Fibroblast of pulmonary artery (primary cell): ENCODE measurements around the gene PRKAR2A.
A peak's percentile ranks its signal among the peaks of the same experiment; 100 is the strongest.

Source experiments
- DNase-seq: peaks from one replicate; pipeline ENCODE4 v3.0.0-alpha.2; 2010; ENCODE audit warnings: low read depth
- H3K4me3 ChIP-seq: replicated peaks from 2 replicates; pipeline ENCODE4 v1.5.1; 2011; ENCODE audit warnings: low read depth, mild to moderate bottlenecking, control low read depth, low read length, moderate library complexity
- TF ChIP-seq, protein P1 (sequence below): IDR thresholded peaks from 2 replicates; pipeline ENCODE4 v1.5.1; 2011; ENCODE audit warnings: mild to moderate bottlenecking, control low read depth, low read length, inconsistent platforms; ENCODE audit errors: missing control alignments

The PRKAR2A gene

DNA sequence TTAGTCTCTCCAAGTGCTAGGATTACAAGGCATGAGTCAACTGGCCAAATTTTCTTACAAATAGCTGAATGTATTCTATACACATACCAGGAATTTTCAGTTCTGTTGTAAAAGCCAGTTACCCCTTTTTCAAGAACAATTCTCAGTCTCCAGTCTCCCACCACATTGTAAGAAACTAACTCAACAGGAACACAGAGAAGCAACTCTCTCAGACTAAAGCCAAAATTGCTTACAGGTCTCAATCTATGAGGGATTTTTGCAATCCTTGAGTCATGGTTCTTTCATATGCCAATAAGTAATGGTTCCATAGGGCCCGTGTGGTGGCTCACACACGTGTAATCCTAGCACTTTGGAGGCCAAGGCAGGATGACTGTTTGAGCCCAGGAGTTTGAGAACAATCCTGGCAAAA lies 139.2 kb downstream of the PRKAR2A start:
- DNase-seq = peak; percentile 36

DNA sequence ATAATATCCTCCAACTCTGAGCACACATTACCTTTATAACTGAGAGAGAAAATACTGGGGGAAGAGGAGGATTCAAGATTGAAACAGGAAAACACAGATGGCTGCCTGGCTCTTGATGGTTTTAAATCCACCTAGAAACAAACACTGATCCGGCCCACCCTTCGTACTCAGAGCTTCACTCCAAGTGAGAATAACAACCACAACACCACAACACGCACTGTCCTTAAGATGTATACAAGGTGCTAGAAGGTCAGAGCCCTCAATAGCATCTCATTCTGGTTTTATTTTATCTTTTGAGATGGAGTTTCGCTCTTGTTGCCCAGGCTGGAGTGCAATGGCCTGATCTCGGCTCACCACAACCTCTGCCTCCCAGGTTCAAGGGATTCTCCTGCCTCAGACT lies 140.5 kb downstream of the PRKAR2A start:
- TF ChIP-seq, protein P1, sequence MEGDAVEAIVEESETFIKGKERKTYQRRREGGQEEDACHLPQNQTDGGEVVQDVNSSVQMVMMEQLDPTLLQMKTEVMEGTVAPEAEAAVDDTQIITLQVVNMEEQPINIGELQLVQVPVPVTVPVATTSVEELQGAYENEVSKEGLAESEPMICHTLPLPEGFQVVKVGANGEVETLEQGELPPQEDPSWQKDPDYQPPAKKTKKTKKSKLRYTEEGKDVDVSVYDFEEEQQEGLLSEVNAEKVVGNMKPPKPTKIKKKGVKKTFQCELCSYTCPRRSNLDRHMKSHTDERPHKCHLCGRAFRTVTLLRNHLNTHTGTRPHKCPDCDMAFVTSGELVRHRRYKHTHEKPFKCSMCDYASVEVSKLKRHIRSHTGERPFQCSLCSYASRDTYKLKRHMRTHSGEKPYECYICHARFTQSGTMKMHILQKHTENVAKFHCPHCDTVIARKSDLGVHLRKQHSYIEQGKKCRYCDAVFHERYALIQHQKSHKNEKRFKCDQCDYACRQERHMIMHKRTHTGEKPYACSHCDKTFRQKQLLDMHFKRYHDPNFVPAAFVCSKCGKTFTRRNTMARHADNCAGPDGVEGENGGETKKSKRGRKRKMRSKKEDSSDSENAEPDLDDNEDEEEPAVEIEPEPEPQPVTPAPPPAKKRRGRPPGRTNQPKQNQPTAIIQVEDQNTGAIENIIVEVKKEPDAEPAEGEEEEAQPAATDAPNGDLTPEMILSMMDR = no peak
- DNase-seq = no peak
- no peak overlapping the region for H3K4me3 ChIP-seq

More for the DNA sequence above, 139.2 kb downstream of the PRKAR2A start:
- H3K4me3 ChIP-seq = no peak overlapping the region
- TF ChIP-seq, protein P1 = no peak

DNA sequence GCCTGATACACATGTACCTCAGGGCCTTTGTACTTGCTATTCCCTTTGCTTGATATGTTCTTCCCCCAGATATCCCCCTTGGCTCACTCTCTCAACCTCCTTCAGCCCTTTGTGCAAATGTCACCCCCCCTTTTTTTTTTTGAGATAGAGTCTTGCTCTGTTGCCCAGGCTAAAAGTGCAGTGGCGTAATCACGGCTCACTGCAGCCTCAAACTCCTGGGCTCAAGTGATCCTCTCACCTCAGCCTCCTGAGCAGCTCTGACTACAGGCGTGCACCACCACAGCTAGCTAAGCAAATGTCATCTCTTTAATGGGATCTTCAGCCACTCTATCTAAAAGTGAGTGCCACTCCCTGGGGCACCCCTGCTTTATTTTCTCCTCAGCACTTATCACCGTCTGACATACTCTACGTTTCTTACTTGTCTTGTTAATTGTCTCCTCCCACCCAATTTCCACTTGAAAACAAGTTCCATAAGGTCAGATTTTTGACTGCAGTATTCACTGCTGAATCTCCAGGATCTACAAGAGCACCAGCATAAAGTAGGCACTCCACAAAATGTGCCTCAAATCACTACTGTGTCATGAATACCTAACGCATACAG lies 145.3 kb downstream of the PRKAR2A start:
- TF ChIP-seq, protein P1 = no peak
- no peak for DNase-seq
- no peak overlapping the region for H3K4me3 ChIP-seq

DNA sequence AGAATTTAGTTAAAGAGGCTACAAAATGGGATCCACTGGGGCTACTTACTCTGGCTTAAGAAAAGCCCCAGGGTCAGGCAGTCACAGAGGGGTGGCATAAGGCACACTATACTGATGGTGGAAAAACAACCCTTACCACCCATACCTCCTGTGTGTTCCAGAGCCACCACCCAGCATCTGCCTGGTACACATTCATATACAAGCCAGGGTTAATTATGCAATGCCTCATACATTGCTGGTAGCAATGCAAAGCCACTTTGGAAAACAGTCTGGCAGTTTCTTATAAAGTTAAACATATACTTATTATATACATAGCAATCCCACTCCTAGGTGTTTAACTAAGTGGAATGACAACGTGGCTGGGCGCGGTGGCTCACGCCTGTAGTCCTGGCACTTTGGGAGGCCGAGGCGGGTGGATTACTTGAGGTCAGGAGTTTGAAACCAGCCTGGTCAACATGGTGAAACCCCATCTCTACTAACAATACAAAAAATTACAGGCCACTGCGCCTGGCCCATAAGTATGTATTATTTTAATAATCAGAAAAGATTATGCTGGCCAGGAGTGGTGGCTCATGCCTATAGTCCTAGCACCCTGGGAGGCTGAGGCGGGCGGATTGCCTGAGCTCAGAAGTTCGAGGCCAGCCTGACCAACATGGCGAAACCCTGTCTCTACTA lies 146.8 kb downstream of the PRKAR2A start:
- TF ChIP-seq, protein P1 = no peak
- DNase-seq = no peak
- H3K4me3 ChIP-seq = no peak overlapping the region

DNA sequence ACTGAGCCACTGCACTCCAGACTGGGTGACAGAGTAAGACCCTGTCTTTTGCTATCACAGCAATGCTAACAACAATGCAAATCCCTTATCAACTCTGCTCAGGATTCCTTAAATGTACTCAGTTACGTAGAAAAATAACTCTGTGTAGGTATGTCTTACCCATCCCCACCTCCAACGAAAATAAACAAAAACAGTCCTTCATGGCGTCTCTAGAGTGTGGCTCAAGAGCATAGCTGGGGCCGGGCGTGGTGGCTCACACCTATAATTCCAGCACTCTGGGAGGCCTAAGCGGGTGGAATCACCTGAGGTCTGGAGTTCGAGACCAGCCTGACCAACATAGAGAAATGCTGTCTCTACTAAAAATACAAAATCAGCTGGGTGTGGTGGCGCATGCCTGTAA lies 148.8 kb downstream of the PRKAR2A start:
- no peak overlapping the region for H3K4me3 ChIP-seq
- TF ChIP-seq, protein P1 = no peak
- no peak for DNase-seq

DNA sequence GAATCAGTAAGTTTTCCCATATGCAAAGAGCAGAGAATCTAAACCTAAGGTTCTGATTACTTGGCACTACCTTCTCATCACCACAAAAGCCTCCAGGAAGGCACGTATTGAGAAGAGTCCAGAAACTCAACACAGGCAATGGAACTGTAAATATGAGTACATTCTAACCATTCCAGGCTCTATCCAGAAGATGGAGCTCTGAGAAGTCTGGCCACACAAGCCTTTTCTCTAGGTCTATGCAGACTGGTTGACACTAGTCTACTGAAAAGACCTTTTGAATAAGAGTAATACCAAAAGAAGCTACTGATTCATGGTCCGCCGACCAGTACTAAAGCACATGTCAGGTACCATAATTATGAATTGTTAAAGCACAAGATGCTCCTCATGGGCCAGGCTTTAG lies 149.7 kb downstream of the PRKAR2A start:
- no peak for DNase-seq
- H3K4me3 ChIP-seq = no peak overlapping the region
- TF ChIP-seq, protein P1 = no peak

DNA sequence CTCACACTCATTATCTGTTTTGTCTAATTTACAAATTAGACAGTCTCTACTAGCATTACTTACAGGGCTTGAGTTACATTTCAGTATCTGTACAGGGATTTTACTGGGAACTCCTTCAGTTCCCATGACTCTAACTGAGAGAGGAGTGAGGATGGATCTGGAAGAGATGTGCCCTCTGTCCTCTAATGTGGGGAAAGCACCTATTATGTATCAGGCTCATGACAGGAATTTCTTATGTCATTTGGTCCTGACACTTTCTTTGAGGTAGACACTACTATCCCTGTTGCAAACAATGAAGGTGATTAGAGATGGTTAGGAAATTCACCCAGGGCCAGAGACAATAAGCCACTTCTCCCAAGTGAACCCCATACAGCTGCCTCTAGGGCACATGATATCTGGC lies 151.1 kb downstream of the PRKAR2A start:
- no peak for DNase-seq
- TF ChIP-seq, protein P1 = no peak
- no peak overlapping the region for H3K4me3 ChIP-seq
